DOHH2 (cell line): ENCODE measurements around the gene ABCG5.

Experiments
- H3F3A ChIP-seq: fragments of 200-600 bp; sonication (generic), shearing (Covaris generic); 2 replicates; pipeline ENCODE4 v1.6.0; 2016; ENCODE audit warnings: antibody characterized with exemption, mild to moderate bottlenecking; ENCODE audit not compliant: control insufficient read depth, insufficient read depth
- H3K27ac ChIP-seq: fragments of 200-600 bp; sonication (generic); 2 replicates; pipeline ENCODE4 v1.5.1; 2014; ENCODE audit warnings: low read depth, mild to moderate bottlenecking, low read length, moderate library complexity
- H3K27me3 ChIP-seq: fragments of 200-600 bp; sonication (generic); 2 replicates; pipeline ENCODE4 v1.6.1; 2014; ENCODE audit warnings: mild to moderate bottlenecking, low read length, mixed read lengths; ENCODE audit not compliant: control insufficient read depth
- H3K36me3 ChIP-seq: fragments of 200-600 bp; sonication (generic); 2 replicates; pipeline ENCODE4 v1.6.1; 2014; ENCODE audit warnings: mild to moderate bottlenecking, low read length, moderate library complexity, mixed read lengths; ENCODE audit not compliant: control insufficient read depth
- H3K4me1 ChIP-seq: fragments of 200-600 bp; sonication (generic); 2 replicates; pipeline ENCODE4 v1.6.1; 2014; ENCODE audit warnings: mild to moderate bottlenecking, low read length, mixed read lengths; ENCODE audit not compliant: control insufficient read depth
- H3K4me2 ChIP-seq: fragments of 200-600 bp; sonication (generic); 2 replicates; pipeline ENCODE4 v1.6.0; 2014; ENCODE audit warnings: mild to moderate bottlenecking, low read length, moderate library complexity
- H3K4me3 ChIP-seq: fragments of 200-600 bp; sonication (generic); 2 replicates; pipeline ENCODE4 v1.5.1; 2014; ENCODE audit warnings: mild to moderate bottlenecking, low read length, mixed read lengths
- H3K79me2 ChIP-seq: fragments of 200-600 bp; sonication (generic); 2 replicates; pipeline ENCODE4 v1.6.1; 2014; ENCODE audit warnings: mild to moderate bottlenecking, low read length, mixed read lengths; ENCODE audit not compliant: control insufficient read depth
- H3K9me2 ChIP-seq: fragments of 200-600 bp; sonication (generic); replicated peaks from 2 replicates; pipeline ENCODE4 v1.6.1; 2014; ENCODE audit warnings: mild to moderate bottlenecking, low read length, mixed read lengths; ENCODE audit not compliant: control insufficient read depth
- H3K9me3 ChIP-seq: fragments of 200-600 bp; sonication (generic); 2 replicates; pipeline ENCODE4 v1.6.1; 2014; ENCODE audit warnings: antibody characterized with exemption, low read length, mixed read lengths; ENCODE audit not compliant: control insufficient read depth, insufficient read depth
- H4K20me1 ChIP-seq: fragments of 200-600 bp; sonication (generic); 2 replicates; pipeline ENCODE4 v1.6.0; 2014; ENCODE audit warnings: low read depth, mild to moderate bottlenecking, antibody characterized with exemption, low read length, moderate library complexity; ENCODE audit not compliant: control insufficient read depth, insufficient read depth
- EZH2phosphoT487 ChIP-seq: fragments of 200-600 bp; sonication (generic); IDR thresholded peaks from 2 replicates; pipeline ENCODE4 v1.6.1; 2017; ENCODE audit warnings: borderline replicate concordance, mild to moderate bottlenecking, antibody characterized with exemption, low read length, moderate library complexity, mixed read lengths
- TF ChIP-seq, protein P1 (sequence below): fragments of 200-600 bp; sonication (generic); IDR thresholded peaks from one replicate; pipeline ENCODE4 v1.5.1; 2014; ENCODE audit warnings: antibody characterized with exemption, mild to moderate bottlenecking, low read depth, low read length; ENCODE audit not compliant: poor library complexity, severe bottlenecking

The ABCG5 gene

DNA sequence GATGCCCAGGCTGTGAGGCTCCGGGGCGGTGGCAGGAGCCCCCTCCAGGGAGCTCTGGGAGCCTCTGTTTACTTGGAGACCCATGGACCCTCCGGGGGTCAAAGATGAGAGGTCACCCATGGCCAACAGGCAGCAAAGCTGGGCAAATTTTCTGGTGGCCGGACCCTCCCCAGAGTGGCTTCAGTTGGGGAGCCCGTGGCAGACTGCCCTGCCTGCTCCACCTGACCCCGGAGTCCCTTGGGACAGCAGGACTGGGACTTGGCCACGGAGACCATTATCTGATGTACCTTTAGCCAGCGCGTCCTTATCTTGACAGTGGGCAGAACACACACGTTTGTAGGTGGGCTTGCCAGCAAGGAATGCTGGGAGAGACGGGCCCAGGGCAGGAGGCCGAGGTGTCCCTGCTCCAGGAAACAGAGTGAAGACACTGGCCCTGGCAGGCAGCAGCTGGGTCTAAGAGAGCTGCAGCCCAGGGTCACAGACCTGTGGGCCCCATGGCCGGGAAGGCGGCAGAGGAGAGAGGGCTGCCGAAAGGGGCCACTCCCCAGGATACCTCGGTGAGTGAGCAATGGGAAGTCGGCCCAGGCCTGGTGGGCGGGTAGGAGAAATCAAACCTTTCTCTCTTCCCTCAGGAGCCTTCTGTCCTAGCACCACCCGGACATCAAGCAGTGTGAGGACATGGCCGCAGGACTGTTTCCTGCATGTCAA, at the start of gene ABCG5, which contains the start of gene ABCG8:
ABCG5 (minus strand) TSS at position 280 of the 708 bp plus-strand sequence; CDS start at position 120, 160 bp downstream.
ABCG8 (plus strand) TSS at position 412 of the 708 bp plus-strand sequence; CDS start at position 495, 83 bp downstream.
- no peaks in the 10 kb centered on the region for H4K20me1 ChIP-seq
- no peaks in the 10 kb centered on the region for H3F3A ChIP-seq
- H3K9me3 ChIP-seq, result no peaks in the 10 kb centered on the region
- no peaks in the 10 kb centered on the region for H3K9me2 ChIP-seq
- no peak within 1 kb of the TSS for H3K27ac ChIP-seq
- no peak within 1 kb of the TSS for H3K4me3 ChIP-seq
- H3K36me3 ChIP-seq, result no peaks in the 10 kb centered on the region
- H3K27me3 ChIP-seq, result peaks cover 6% of the 10 kb centered on the region; the same call in 1 of the 2 replicates
- TF ChIP-seq, protein P1, sequence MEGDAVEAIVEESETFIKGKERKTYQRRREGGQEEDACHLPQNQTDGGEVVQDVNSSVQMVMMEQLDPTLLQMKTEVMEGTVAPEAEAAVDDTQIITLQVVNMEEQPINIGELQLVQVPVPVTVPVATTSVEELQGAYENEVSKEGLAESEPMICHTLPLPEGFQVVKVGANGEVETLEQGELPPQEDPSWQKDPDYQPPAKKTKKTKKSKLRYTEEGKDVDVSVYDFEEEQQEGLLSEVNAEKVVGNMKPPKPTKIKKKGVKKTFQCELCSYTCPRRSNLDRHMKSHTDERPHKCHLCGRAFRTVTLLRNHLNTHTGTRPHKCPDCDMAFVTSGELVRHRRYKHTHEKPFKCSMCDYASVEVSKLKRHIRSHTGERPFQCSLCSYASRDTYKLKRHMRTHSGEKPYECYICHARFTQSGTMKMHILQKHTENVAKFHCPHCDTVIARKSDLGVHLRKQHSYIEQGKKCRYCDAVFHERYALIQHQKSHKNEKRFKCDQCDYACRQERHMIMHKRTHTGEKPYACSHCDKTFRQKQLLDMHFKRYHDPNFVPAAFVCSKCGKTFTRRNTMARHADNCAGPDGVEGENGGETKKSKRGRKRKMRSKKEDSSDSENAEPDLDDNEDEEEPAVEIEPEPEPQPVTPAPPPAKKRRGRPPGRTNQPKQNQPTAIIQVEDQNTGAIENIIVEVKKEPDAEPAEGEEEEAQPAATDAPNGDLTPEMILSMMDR, result no peak
- no peak for TF ChIP-seq EZH2phosphoT487
- H3K4me1 ChIP-seq, result no peaks in the 10 kb centered on the region
- H3K79me2 ChIP-seq, result no peaks in the 10 kb centered on the region
- no peak within 1 kb of the TSS for H3K4me2 ChIP-seq

DNA sequence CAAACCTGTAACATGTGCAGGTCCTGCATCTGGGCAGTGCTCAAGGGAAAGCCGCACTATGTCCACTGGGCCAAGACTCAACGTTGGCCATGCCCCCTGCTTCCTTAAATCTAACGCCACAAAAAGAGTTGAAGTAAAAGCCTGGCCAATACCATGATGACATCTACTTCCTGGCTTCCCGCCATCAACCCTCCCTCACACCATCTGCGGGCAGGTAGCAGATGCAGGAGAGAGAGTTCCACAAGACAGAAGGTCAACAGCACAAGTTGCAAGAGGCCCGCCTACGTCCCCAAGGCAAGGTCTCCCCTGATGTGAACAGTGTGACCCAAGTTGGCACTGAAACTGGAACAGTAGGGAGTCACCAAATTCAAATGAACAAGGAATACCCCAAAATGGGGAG, 48.5 kb upstream of the ABCG5 start:
- no peak overlapping the region for H3K4me2 ChIP-seq
- no peak for TF ChIP-seq EZH2phosphoT487
- TF ChIP-seq, protein P1, result no peak
- H3K4me3 ChIP-seq, result no peak overlapping the region
- H4K20me1 ChIP-seq, result no peaks in the 10 kb centered on the region; the same call in 1 of the 2 replicates
- H3K27me3 ChIP-seq, result no peaks in the 10 kb centered on the region
- peaks cover 8% of the 10 kb centered on the region for H3F3A ChIP-seq
- peaks cover 49% of the 10 kb centered on the region for H3K36me3 ChIP-seq
- H3K79me2 ChIP-seq, result no peaks in the 10 kb centered on the region
- no peaks in the 10 kb centered on the region for H3K9me2 ChIP-seq
- no peaks in the 10 kb centered on the region for H3K4me1 ChIP-seq
- no peaks in the 10 kb centered on the region for H3K9me3 ChIP-seq
- no peak overlapping the region for H3K27ac ChIP-seq

DNA sequence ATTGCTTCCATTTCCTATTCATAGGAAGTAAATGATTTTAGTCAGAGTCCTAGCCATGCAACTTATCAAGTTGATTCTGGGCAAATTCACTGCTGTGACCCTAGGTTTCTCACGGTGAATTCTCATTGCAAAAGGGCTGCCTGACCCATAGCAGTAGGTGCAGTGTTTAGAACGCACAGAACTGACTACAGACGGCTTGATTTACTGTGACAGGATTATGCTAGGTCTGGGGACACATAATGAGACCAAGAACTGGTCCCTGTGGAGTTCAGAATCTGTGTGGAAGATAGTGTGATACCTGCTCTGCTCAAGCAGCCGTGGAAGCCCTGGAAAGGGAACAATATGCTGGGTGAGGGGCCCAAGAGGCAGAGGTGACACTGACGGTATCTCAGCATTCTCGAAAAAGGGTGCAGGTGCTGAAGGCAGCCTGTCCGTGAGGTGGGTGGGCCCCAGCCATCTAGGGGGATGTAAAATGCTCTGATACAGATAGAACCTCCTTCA, 46.5 kb upstream of the ABCG5 start:
- no peaks in the 10 kb centered on the region for H3K27me3 ChIP-seq
- no peaks in the 10 kb centered on the region for H3K9me2 ChIP-seq
- peaks cover 9% of the 10 kb centered on the region for H3F3A ChIP-seq
- no peak overlapping the region for H3K4me2 ChIP-seq
- no peak overlapping the region for H3K4me3 ChIP-seq
- H3K27ac ChIP-seq, result no peak overlapping the region
- H3K36me3 ChIP-seq, result peaks cover 32% of the 10 kb centered on the region
- no peaks in the 10 kb centered on the region; the same call in 1 of the 2 replicates for H4K20me1 ChIP-seq
- no peaks in the 10 kb centered on the region for H3K4me1 ChIP-seq
- no peaks in the 10 kb centered on the region for H3K9me3 ChIP-seq
- no peaks in the 10 kb centered on the region for H3K79me2 ChIP-seq
- TF ChIP-seq, protein P1, result no peak
- TF ChIP-seq EZH2phosphoT487, result no peak
